SJSA1 (cell line): ENCODE results near the gene CAMKMT. TPM values are rescaled to one million over a fixed set of nuclear protein-coding genes. Genes with fewer than 3 reads are reported as not detected.

ENCODE experiments used
- DNase-seq, 2 experiments: peaks; one replicate each; pipeline ENCODE4 v3.0.0-alpha.2; 2015 to 2020; ENCODE audit warnings: low spot score in 2 of 2, low read depth in 1 of 2
- H3K27ac ChIP-seq: fragments of 250-450 bp; sonication (Bioruptor Pico); 2 replicates; pipeline ENCODE4 v1.5.1; 2020; ENCODE audit warnings: mild to moderate bottlenecking, moderate library complexity
- H3K27me3 ChIP-seq: fragments of 250-450 bp; sonication (Bioruptor Pico); replicated peaks from 2 replicates; pipeline ENCODE4 v1.5.1; 2020; ENCODE audit warnings: mild to moderate bottlenecking, moderate library complexity
- H3K36me3 ChIP-seq: fragments of 250-450 bp; sonication (Bioruptor Pico); 2 replicates; pipeline ENCODE4 v1.5.1; 2020; ENCODE audit warnings: mild to moderate bottlenecking
- H3K4me1 ChIP-seq: fragments of 250-450 bp; sonication (Bioruptor Pico); replicated peaks from 2 replicates; pipeline ENCODE4 v1.6.1; 2021; ENCODE audit warnings: mild to moderate bottlenecking
- H3K4me3 ChIP-seq: fragments of 250-450 bp; sonication (Bioruptor Pico); 2 replicates; pipeline ENCODE4 v1.5.1; 2020; ENCODE audit warnings: mild to moderate bottlenecking
- H3K9me3 ChIP-seq: fragments of 250-450 bp; sonication (Bioruptor Pico); replicated peaks from 2 replicates; pipeline ENCODE4 v1.5.1; 2020; ENCODE audit warnings: mild to moderate bottlenecking
- total RNA-seq: library from RNA; depleted of rRNA; stranded (reverse); fragments of >200 nt; shearing (Covaris generic); gene quantifications from 2 replicates; pipeline ENCODE4 v1.2.3, GENCODE V29; 2014

Gene CAMKMT
- total RNA-seq, 1 experiment from 2014 or later: 4.7 TPM

DNA sequence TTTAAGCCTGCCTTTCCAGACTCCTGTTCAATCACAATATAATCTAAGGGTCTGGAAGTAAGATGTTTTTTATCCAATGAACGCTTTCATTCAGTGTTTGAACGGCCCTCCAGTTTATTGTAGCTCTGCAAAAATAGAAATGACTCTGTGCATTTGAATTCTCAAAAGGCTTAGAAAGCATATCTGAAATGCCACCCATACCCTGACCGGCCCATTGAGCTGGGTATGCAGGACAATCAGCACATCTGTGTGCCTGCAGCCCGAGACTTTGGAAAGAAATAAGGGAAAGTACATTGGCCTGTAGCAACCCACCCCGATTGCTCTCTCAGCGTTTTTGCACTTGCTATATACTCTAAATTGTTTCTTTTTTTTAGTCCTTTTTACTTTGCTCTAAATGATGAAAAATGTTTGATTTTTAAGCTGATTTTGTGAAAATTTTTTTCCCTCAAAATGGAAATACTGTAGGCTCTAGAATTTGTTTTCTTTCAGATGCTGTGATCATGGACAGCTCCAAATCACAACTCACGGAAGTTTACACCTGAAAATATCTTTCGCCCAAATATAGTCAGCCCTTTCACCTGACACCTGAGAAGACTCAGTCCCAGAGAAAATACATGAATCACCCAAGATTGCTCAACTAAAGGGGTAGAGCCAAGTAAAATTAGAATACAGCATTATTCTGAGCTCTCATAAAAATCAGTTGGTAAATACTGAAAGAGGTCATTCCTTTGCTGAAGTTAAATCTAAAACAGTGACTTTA is 385.3 kb downstream of the CAMKMT start:
- Histone ChIP-seq H3K27me3 (0 out of 2 replicates have a peak, but pooled peaks cover 5% of the 10 kb centered on the region), H3K4me1 (no peaks in the 10 kb centered on the region), H3K36me3 (no peaks in the 10 kb centered on the region), H3K9me3 (no peaks in the 10 kb centered on the region), H3K4me3 (no peak overlapping the region), H3K27ac (no peak overlapping the region)
- no peak for DNase-seq

DNA sequence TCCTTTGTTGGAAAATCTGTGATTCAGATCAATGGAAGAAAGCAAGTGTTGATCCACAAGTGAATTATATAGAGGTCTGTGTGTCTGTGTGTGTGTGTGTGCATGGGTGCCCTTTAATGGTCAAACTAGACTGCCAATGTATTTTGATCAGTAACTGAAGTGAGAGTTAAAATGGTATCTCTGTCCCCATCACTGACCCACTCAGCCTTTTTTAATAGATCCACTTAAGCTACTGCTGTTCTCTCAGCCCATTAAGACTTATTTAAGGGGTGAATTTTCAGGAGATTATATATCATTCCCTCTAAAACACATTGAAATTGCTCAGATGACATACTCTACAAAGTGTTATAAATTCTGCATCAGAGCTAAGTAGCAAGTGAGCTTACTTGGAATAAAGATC is 386.0 kb downstream of the CAMKMT start:
- H3K27ac ChIP-seq: no peak overlapping the region

DNA sequence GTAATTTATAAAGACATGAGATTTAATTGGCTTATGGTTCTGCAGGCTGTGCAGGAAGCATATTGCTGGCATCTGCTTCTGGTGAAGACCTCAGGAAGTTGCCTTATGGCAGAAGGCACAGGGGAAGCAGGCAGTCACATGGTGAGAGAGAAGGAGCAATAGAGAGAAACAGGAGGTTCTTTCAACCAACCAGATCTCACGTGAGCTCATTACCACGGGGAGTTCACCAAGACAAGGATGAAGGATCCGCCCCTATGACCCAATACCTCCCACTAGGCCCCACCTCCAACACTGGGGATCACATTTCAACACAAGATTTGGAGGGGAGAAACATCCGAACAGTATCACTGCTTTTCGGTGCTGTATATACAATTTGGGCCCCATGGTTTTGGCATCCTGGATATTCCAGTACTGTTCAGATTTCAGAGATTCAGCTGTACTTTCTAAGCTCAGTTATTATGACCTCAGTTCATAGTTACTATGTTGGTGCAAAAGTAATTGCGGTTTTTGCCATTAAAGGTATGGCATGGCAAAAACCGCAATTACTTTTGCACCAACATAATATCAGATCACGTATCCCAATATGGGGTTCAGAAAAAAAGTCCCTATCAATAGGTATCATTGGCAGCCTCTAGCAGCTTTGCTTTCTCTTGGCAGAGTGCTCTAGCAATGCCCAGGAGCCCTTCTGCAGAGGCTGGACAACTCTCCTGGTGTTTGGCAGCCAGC is 390.2 kb downstream of the CAMKMT start:
- Histone ChIP-seq H3K27ac (no peak overlapping the region), H3K4me3 (no peak overlapping the region), H3K36me3 (no peaks in the 10 kb centered on the region), H3K9me3 (no peaks in the 10 kb centered on the region), H3K4me1 (no peaks in the 10 kb centered on the region), H3K27me3 (no peaks in the 10 kb centered on the region)
- no peak for DNase-seq

More for the DNA sequence above, 386.0 kb downstream of the CAMKMT start:
- H3K4me1 ChIP-seq: no peaks in the 10 kb centered on the region
- no peak overlapping the region for H3K4me3 ChIP-seq
- H3K9me3 ChIP-seq: no peaks in the 10 kb centered on the region
- H3K27me3 ChIP-seq: 0 out of 2 replicates have a peak, but pooled peaks cover 5% of the 10 kb centered on the region
- no peak for DNase-seq
- H3K36me3 ChIP-seq: no peaks in the 10 kb centered on the region

DNA sequence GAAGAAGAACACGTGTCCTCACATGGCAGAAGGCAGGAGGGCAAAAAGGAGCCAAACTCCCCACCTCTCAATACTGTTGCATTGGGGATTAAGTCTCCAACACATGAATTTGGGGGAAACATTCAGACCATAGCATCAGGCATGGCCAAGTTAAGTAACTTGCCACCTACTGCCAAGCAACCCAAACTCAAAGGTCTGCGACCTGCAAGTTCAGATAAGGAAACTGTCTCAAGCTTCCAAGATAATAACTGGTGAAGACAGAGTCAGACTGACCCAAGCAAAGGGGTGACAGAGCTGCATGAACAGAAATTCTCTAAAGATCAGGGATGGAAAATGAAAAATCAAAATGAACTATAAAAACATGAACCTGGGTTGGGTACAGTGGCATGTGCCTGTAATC is 391.0 kb downstream of the CAMKMT start:
- H3K36me3 ChIP-seq: no peaks in the 10 kb centered on the region
- H3K27me3 ChIP-seq: no peaks in the 10 kb centered on the region
- DNase-seq: no peak
- H3K4me1 ChIP-seq: no peaks in the 10 kb centered on the region
- no peak overlapping the region for H3K4me3 ChIP-seq
- H3K9me3 ChIP-seq: no peaks in the 10 kb centered on the region
- no peak overlapping the region for H3K27ac ChIP-seq

DNA sequence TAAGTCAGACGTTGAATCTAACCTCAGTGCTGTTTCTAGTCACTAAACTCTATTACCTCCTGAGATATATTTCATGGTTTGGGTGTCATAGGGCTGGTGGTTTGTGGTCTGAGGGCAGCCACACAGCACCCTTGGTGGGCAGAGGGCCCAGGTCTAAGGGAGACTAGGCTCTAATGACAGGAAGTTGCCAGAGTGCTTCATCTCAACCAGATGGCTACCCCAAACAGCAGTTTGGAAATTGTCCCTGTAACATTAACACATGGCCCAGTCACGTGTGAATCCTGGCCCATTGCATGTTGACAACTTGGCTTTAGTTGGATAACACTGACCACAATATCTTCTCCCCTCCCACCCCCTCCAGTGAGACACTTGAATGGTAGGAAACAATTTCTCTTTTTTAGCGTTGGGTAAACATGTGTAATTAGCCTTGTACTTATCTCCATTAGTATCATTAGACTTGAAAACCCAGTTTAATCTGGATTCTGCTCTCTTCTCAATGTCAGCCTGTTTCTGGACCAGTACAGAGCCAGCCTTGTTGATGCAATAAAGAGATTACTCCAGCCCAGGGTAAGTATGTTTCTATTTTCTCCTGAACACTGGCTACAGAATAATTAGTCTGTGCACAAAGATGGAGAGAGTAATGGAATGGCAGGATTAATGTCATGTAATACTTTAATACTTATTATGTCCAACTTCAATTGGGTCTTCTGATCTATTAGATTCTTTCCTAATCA is 392.0 kb downstream of the CAMKMT start:
- no peak for DNase-seq
- Histone ChIP-seq H3K4me3 (no peak overlapping the region), H3K27me3 (no peaks in the 10 kb centered on the region), H3K27ac (no peak overlapping the region), H3K9me3 (no peaks in the 10 kb centered on the region), H3K4me1 (peaks cover 6% of the 10 kb centered on the region), H3K36me3 (no peaks in the 10 kb centered on the region)

DNA sequence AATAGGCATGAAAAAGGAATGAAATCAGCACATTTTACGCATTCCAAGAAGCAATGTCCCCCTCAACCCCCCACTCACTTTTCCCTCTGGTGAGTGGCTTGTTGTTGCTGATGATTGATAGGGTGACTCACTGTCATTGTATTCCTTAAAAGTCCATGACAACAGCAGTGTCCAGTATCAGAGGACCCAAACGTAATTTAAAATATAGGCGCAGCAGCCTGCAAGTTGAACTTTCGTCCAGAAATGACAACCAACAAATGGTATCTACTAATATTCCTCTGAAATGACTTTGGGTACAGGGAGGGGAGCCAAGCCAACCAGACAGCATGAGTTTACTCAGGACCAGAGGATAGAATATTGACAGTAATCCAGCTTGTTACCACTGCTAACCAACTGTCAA is 396.8 kb downstream of the CAMKMT start:
- H3K27ac ChIP-seq: no peak overlapping the region
- H3K27me3 ChIP-seq: 0 out of 2 replicates have a peak, but pooled peaks cover 5% of the 10 kb centered on the region
- no peaks in the 10 kb centered on the region for H3K9me3 ChIP-seq
- peak in 1 of 2 experiments; percentile 15 for DNase-seq
- H3K4me1 ChIP-seq: peaks cover 6% of the 10 kb centered on the region
- no peak overlapping the region for H3K4me3 ChIP-seq
- H3K36me3 ChIP-seq: no peaks in the 10 kb centered on the region

DNA sequence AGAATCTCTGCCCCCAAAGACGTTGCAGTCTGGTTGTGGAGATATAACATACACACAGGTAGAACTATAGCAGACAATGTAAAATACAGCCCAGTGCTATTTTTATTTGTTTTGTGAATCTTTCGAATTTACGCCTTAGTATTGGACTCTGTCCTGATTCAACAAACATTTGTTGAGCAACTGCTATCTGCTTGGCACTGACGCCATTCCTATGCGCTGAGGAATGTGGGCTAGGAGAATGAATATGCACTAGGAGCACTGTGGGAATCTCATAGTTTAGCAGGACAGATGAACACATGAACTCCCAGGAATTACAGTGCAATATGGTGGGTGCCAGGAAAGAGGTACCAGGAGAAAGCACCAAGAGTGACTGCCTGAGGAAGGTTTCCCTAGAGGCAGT is 398.1 kb downstream of the CAMKMT start:
- Histone ChIP-seq H3K27me3 (peaks cover 9% of the 10 kb centered on the region; the same call in 1 of the 2 replicates), H3K36me3 (no peaks in the 10 kb centered on the region), H3K4me3 (no peak overlapping the region), H3K4me1 (peaks cover 6% of the 10 kb centered on the region), H3K9me3 (no peaks in the 10 kb centered on the region), H3K27ac (no peak overlapping the region)
- no peak for DNase-seq

DNA sequence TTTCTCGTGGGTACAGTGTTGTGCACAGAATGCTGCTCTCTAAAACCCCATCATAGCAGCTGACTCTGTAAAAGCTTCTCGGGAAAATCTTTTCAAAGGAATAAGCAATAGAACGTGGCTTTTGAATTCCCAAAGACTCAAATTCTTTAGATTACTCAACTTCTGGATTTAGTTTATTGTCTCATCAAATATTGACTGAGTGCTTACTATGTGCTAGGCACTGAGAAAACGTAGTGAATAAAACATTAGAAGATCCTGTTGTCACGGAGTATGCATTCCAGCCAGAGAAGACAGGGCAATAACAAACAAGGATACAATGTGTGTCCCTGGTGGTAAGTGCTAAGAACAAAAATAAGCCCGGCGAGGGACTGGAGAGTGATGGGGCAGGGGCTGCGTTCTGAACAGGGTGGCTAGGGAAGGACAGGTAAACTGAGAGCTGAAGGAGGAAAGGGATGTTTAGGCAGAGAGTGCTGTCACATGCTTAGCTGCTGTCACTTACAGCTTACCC is 401.6 kb downstream of the CAMKMT start:
- Histone ChIP-seq H3K27me3 (peaks cover 9% of the 10 kb centered on the region; the same call in 1 of the 2 replicates), H3K4me1 (peaks cover 4% of the 10 kb centered on the region), H3K27ac (no peak overlapping the region), H3K9me3 (no peaks in the 10 kb centered on the region), H3K36me3 (no peaks in the 10 kb centered on the region), H3K4me3 (no peak overlapping the region)
- no peak for DNase-seq

DNA sequence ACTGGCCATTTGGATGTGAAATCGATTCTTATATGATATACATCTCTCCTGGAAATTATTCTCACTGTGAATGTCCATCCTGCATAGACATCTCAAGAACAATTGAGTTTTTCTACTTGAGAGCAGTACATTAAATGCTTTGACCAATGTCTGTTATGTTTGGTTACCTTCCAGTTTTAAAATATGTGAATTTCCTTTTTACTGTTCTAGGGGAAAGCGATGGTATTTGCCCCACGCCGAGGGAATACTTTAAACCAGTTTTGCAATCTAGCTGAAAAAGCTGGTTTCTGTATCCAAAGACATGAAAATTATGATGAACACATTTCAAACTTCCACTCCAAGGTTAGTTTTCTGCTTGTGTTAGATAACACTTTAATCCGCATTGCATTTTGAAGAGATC is 404.5 kb downstream of the CAMKMT start:
- Histone ChIP-seq H3K4me3 (no peak overlapping the region), H3K4me1 (peaks cover 2% of the 10 kb centered on the region; the same call in 1 of the 2 replicates), H3K9me3 (no peaks in the 10 kb centered on the region), H3K36me3 (no peaks in the 10 kb centered on the region), H3K27me3 (peaks cover 9% of the 10 kb centered on the region; the same call in 1 of the 2 replicates), H3K27ac (no peak overlapping the region)
- no peak for DNase-seq

DNA sequence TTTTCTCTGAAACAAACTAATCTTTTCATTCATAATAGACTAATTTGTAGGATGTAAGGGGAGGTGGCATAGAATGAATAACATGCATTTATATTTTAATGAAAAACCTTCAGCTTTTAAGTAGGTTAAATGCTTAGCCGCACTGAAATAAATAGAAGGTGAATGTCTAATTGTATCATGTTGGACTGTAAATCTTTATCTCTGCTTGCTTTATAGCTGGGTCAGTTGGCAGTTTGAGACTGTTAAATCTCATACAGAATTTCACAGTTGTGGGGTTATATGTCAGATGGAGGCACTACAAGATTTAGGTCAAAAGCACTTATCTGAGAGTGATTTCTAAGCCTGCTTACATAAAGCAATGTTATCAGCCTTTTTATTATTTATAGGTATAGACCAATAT is 405.0 kb downstream of the CAMKMT start:
- no peak overlapping the region for H3K27ac ChIP-seq
- no peak for DNase-seq
- H3K27me3 ChIP-seq: peaks cover 9% of the 10 kb centered on the region; the same call in 1 of the 2 replicates
- H3K4me1 ChIP-seq: peaks cover 2% of the 10 kb centered on the region; the same call in 1 of the 2 replicates
- no peaks in the 10 kb centered on the region for H3K36me3 ChIP-seq
- H3K9me3 ChIP-seq: no peaks in the 10 kb centered on the region
- no peak overlapping the region for H3K4me3 ChIP-seq

DNA sequence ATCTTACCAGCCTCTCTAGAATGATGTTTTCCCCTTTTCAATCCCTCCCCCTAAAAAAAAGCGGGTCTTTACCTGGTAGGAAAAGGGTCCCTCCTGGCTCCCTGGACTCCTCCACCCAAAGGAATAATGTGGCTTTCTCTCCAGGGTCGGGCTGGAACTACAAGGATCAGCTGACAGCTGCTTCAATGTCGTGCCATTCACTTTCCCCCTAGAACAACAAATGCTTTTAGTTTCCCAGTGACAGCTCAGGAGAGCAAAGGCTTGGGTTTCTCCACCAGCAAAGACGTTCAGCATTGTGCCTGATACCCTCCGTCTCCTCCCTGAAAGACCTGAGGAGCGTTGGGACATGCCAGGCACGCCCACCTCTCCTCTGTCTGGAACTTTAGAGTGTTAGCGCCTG is 405.9 kb downstream of the CAMKMT start:
- peaks cover 2% of the 10 kb centered on the region; the same call in 1 of the 2 replicates for H3K4me1 ChIP-seq
- H3K27me3 ChIP-seq: peaks cover 4% of the 10 kb centered on the region; the same call in 1 of the 2 replicates
- no peak for DNase-seq

DNA sequence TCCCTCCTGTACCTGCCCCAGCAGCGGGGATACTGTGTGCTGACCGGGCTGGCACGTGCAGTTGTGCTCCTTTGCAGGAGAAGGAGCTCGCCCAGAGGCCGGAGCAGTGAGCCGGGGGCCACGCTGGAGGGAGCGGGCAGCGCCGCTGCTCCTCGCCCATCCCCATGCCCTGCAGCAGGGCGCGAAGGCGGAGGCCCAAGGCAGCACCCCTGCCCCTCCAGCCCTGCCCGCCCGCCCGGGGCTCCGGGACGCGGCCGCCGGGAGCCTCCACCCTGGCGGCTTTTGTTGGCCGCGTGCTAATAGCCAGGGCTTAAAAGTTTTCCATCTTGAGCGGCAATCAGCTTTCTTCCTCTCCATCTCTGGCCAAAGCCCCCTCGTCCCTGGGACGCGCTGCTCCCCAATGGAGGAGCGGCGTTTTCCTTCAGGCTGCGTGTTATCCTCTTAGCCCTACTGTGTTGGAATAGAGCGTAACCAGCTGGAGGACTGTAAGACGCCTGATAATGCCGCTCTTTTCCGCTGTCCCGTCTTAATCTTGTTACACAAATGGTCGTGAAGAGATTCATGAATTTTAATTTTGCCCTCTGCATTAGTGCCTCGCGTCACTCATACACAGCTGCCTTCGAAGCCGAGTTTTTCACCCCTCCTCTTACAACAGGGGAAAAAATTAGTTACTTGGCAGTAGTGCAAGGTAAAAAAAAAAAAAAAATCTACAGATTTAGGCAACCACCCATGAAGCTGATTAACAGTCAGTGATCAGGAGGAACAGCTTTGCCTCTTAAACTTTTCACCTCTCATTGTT is 406.9 kb downstream of the CAMKMT start:
- H3K27me3 ChIP-seq: peaks cover 4% of the 10 kb centered on the region; the same call in 1 of the 2 replicates
- H3K4me1 ChIP-seq: peaks cover 2% of the 10 kb centered on the region; the same call in 1 of the 2 replicates
- H3K27ac ChIP-seq: no peak overlapping the region
- no peak for DNase-seq
- no peaks in the 10 kb centered on the region for H3K9me3 ChIP-seq
- no peak overlapping the region for H3K4me3 ChIP-seq
- no peaks in the 10 kb centered on the region for H3K36me3 ChIP-seq

More for the DNA sequence above, 405.9 kb downstream of the CAMKMT start:
- no peak overlapping the region for H3K27ac ChIP-seq
- no peaks in the 10 kb centered on the region for H3K9me3 ChIP-seq
- no peak overlapping the region for H3K4me3 ChIP-seq
- no peaks in the 10 kb centered on the region for H3K36me3 ChIP-seq
